Suppressor macrophage treated with lipopolysaccharide for 1 hour (primary cell): ENCODE results near the gene CEP120.
"Not testable (repeated sequence)": the region's sequence is repeated elsewhere in the genome, so short reads cannot be mapped to it uniquely, and the experiment has no call there.

ENCODE experiments used
- DNase-seq, 3 donors: peaks; one replicate each; pipeline ENCODE4 v3.0.0-alpha.2; 2020 to 2022

CEP120 gene

GRCh38 chr5:123438244-123438643 is 15.0 kb upstream of the CEP120 start:
- no peak for DNase-seq

GRCh38 chr5:123436201-123436600 is 13.0 kb upstream of the CEP120 start:
- DNase-seq = no peak

- no peak for DNase-seq
Measured at GRCh38 chr5:123434796-123435195, 11.6 kb upstream of the CEP120 start.

- peak; percentile 46 to 78 (median 72) for DNase-seq
Measured at GRCh38 chr5:123433596-123433995, 10.4 kb upstream of the CEP120 start.

GRCh38 chr5:123430441-123430840 is 7.2 kb upstream of the CEP120 start:
- DNase-seq = not testable (repeated sequence)

GRCh38 chr5:123429993-123430392 is 6.8 kb upstream of the CEP120 start:
- DNase-seq = peak; percentile 84 to 96 (median 95)

GRCh38 chr5:123429221-123429954 is 6.2 kb upstream of the CEP120 start:
- peak; percentile 54 to 59 (median 58) for DNase-seq

- DNase-seq = no peak
Measured at GRCh38 chr5:123428521-123429220, 5.5 kb upstream of the CEP120 start.

- DNase-seq = no peak
Measured at GRCh38 chr5:123427281-123427680, 4.1 kb upstream of the CEP120 start.

GRCh38 chr5:123425431-123425830 is 2.2 kb upstream of the CEP120 start:
- peak; percentile 58 to 74 (median 67) for DNase-seq

- peak in 2 of 3 donors; percentile 28 to 30 for DNase-seq
Measured at GRCh38 chr5:123422433-123423277, 548 bp downstream of the CEP120 start.

- no peak for DNase-seq
Measured at GRCh38 chr5:123421773-123422172, 1.4 kb downstream of the CEP120 start.

GRCh38 chr5:123414974-123415373 is 8.2 kb downstream of the CEP120 start:
- no peak for DNase-seq

- no peak for DNase-seq
Measured at GRCh38 chr5:123412206-123412605, 11.0 kb downstream of the CEP120 start.

GRCh38 chr5:123401999-123402398 is 21.2 kb downstream of the CEP120 start:
- DNase-seq = not testable (repeated sequence)

GRCh38 chr5:123401320-123401719 is 21.9 kb downstream of the CEP120 start:
- no peak for DNase-seq

- not testable (repeated sequence) for DNase-seq
Measured at GRCh38 chr5:123400870-123401291, 22.3 kb downstream of the CEP120 start.

- no peak for DNase-seq
Measured at GRCh38 chr5:123398058-123398733, 25.0 kb downstream of the CEP120 start.

- no peak for DNase-seq
Measured at GRCh38 chr5:123397538-123397937, 25.7 kb downstream of the CEP120 start.

GRCh38 chr5:123391009-123391408 is 32.2 kb downstream of the CEP120 start:
- DNase-seq = no peak

- no peak for DNase-seq
Measured at GRCh38 chr5:123389794-123390193, 33.4 kb downstream of the CEP120 start.

- no peak for DNase-seq
Measured at GRCh38 chr5:123387313-123387712, 35.9 kb downstream of the CEP120 start.

GRCh38 chr5:123382252-123382651 is 41.0 kb downstream of the CEP120 start:
- peak in 1 of 3 donors; percentile 6 for DNase-seq
